GM23248 (cell line): Measurements from ENCODE around the gene BPIFB3. TPM values are rescaled to one million over a fixed set of nuclear protein-coding genes. Genes with fewer than 3 reads are reported as not detected.

Experiments used
- DNase-seq: peaks from one replicate; pipeline ENCODE4 v3.0.0-alpha.2; 2015
- H2AFZ ChIP-seq: fragments of 200-600 bp; sonication (generic); 2 replicates; pipeline ENCODE4 v1.6.1; 2016; ENCODE audit warnings: antibody characterized with exemption
- H3F3A ChIP-seq: fragments of 200-600 bp; sonication (generic); 2 replicates; pipeline ENCODE4 v1.6.1; 2016; ENCODE audit warnings: mild to moderate bottlenecking, antibody characterized with exemption, mixed run types; ENCODE audit not compliant: insufficient read depth
- H3K27ac ChIP-seq: fragments of 200-600 bp; sonication (generic); 2 replicates; pipeline ENCODE4 v1.5.1; 2016; ENCODE audit warnings: mild to moderate bottlenecking
- H3K27me3 ChIP-seq: fragments of 200-600 bp; sonication (generic); replicated peaks from 2 replicates; pipeline ENCODE4 v1.6.1; 2016; ENCODE audit warnings: mild to moderate bottlenecking; ENCODE audit not compliant: insufficient read depth
- H3K36me3 ChIP-seq: fragments of 200-600 bp; sonication (generic); 2 replicates; pipeline ENCODE4 v1.6.1; 2016; ENCODE audit warnings: low read depth, mild to moderate bottlenecking
- H3K4me1 ChIP-seq: fragments of 200-600 bp; sonication (generic); 2 replicates; pipeline ENCODE4 v1.6.1; 2016; ENCODE audit warnings: mild to moderate bottlenecking; ENCODE audit not compliant: insufficient read depth
- H3K4me2 ChIP-seq: fragments of 200-600 bp; sonication (generic); one replicate; pipeline ENCODE4 v1.6.1; 2016; ENCODE audit warnings: mild to moderate bottlenecking; ENCODE audit not compliant: unreplicated experiment
- H3K4me3 ChIP-seq: fragments of 200-600 bp; sonication (generic); 2 replicates; pipeline ENCODE4 v1.5.1; 2016; ENCODE audit warnings: mild to moderate bottlenecking
- H3K79me2 ChIP-seq: fragments of 200-600 bp; sonication (generic); 2 replicates; pipeline ENCODE4 v1.6.1; 2016; ENCODE audit warnings: mild to moderate bottlenecking; ENCODE audit not compliant: insufficient read depth
- H3K9ac ChIP-seq: fragments of 200-600 bp; sonication (generic); 2 replicates; pipeline ENCODE4 v1.6.1; 2016; ENCODE audit warnings: mild to moderate bottlenecking
- H3K9me2 ChIP-seq: fragments of 200-600 bp; sonication (generic); 2 replicates; pipeline ENCODE4 v1.6.1; 2016; ENCODE audit warnings: mixed run types, mild to moderate bottlenecking, moderate library complexity; ENCODE audit not compliant: insufficient read depth
- H3K9me3 ChIP-seq: fragments of 200-600 bp; sonication (generic); one replicate; pipeline ENCODE4 v1.6.1; 2017; ENCODE audit warnings: low read depth
- H4K20me1 ChIP-seq: fragments of 200-600 bp; sonication (generic); 2 replicates; pipeline ENCODE4 v1.6.0; 2016; ENCODE audit not compliant: insufficient read depth
- EZH2 ChIP-seq: fragments of 200-600 bp; sonication (generic); IDR thresholded peaks from 2 replicates; pipeline ENCODE4 v1.6.1; 2018; ENCODE audit warnings: antibody characterized with exemption, mild to moderate bottlenecking; ENCODE audit not compliant: insufficient read depth, poor library complexity, severe bottlenecking
- EZH2phosphoT487 ChIP-seq: fragments of 200-600 bp; sonication (generic); IDR thresholded peaks from 2 replicates; pipeline ENCODE4 v1.6.1; 2018; ENCODE audit warnings: antibody characterized with exemption, moderate library complexity, mild to moderate bottlenecking, low read depth; ENCODE audit not compliant: insufficient read depth
- WGBS, 2 experiments: methylation state at CpG; one replicate each; pipeline ENCODE4 v1.1.6; 2015 to 2017; ENCODE audit warnings: low lambda C conversion rate in 2 of 2, low coverage in 1 of 2; ENCODE audit errors: missing lambda C conversion rate in 2 of 2; 5-methylcytosine and 5-hydroxymethylcytosine counted together
- in situ Hi-C: fragments of 300-500 bp; cut with MboI; formaldehyde crosslinking; loops from 2 replicates; pipeline ENCODE4 v1.15.0; 2020
- polyA plus RNA-seq: library from polyadenylated mRNA; unstranded; fragments of >200 nt; fragmentation: Nextera tagmentation; extraction: Ambion mirVana; gene quantifications from 2 replicates; pipeline ENCODE4 v1.2.1, GENCODE V29; 2016
- total RNA-seq: library from RNA; depleted of rRNA; stranded (reverse); fragments of >200 nt; shearing (Covaris generic); gene quantifications from 2 replicates; pipeline ENCODE4 v1.2.3, GENCODE V29; 2014

BPIFB3 gene
- total and polyA plus RNA-seq, 2 experiments from 2014 or later: not detected

GRCh38 chr20:33068251-33068939 lies 14.7 kb downstream of the BPIFB3 start:
- no peak for DNase-seq
- Histone ChIP-seq H3K27ac (no peak overlapping the region), H3K4me1 (no peaks in the 10 kb centered on the region), H3K9me3 (no peaks in the 10 kb centered on the region), H3K79me2 (no peaks in the 10 kb centered on the region), H3F3A (no peaks in the 10 kb centered on the region), H4K20me1 (no peaks in the 10 kb centered on the region), H3K27me3 (peaks cover 53% of the 10 kb centered on the region), H3K9me2 (no peaks in the 10 kb centered on the region), H2AFZ (no peak overlapping the region), H3K36me3 (no peaks in the 10 kb centered on the region), H3K4me3 (no peak overlapping the region), H3K4me2 (no peak overlapping the region), H3K9ac (no peak overlapping the region)
- no peak for TF ChIP-seq EZH2phosphoT487
- no peak for TF ChIP-seq EZH2
- WGBS, 2 experiments: 33 to 39% methylated on average over 12 of the region's 12 CpGs
- in situ Hi-C loops: no loop called here

DNA sequence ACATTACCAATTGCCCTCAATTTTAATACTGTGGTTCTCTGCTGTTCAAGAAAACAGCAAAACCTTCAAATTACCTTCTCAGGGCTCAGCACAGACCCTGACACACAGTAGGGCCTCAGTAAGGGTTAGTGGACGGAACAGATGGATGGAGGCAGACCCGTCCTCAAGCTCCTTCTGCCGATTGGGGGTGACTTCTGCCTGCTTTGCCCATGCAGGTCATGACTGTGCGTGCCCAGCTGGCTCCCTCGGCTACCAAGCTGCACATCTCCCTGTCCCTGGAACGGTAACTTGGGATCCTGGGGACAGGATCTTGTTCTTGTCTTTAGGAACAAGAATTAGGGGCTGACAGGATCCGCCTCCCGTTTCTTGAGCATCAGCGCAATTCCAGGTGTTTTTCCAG lies 16.0 kb downstream of the BPIFB3 start:
- peaks cover 64% of the 10 kb centered on the region for H3K27me3 ChIP-seq

GRCh38 chr20:33070111-33071053 lies 16.7 kb downstream of the BPIFB3 start:
- Histone ChIP-seq H3K4me1 (no peaks in the 10 kb centered on the region), H3K4me3 (no peak overlapping the region), H3K9ac (no peak overlapping the region), H3K9me2 (no peaks in the 10 kb centered on the region), H3K9me3 (no peaks in the 10 kb centered on the region), H3K4me2 (no peak overlapping the region), H3K79me2 (no peaks in the 10 kb centered on the region), H2AFZ (no peak overlapping the region), H3F3A (no peaks in the 10 kb centered on the region), H3K27me3 (peaks cover 65% of the 10 kb centered on the region), H4K20me1 (no peaks in the 10 kb centered on the region), H3K36me3 (no peaks in the 10 kb centered on the region), H3K27ac (no peak overlapping the region)
- 55 to 56% methylated on average over 19 of the region's 19 CpGs for whole genome bisulfite sequencing, 2 experiments
- no peak for DNase-seq
- TF ChIP-seq EZH2phosphoT487 (no peak), EZH2 (no peak)
- in situ Hi-C loops: no loop called here

More for the DNA sequence above, 16.0 kb downstream of the BPIFB3 start:
- H3K4me3 ChIP-seq: no peak overlapping the region
- WGBS, 2 experiments: 30 to 33% methylated on average over 9 of the region's 9 CpGs
- no peaks in the 10 kb centered on the region for H3K9me3 ChIP-seq
- no peaks in the 10 kb centered on the region for H3K4me1 ChIP-seq
- H4K20me1 ChIP-seq: no peaks in the 10 kb centered on the region
- H3K4me2 ChIP-seq: no peak overlapping the region
- no peaks in the 10 kb centered on the region for H3K9me2 ChIP-seq
- no peak for TF ChIP-seq EZH2phosphoT487
- H3K9ac ChIP-seq: no peak overlapping the region
- in situ Hi-C loops: no loop called here
- H3K27ac ChIP-seq: no peak overlapping the region
- no peaks in the 10 kb centered on the region for H3F3A ChIP-seq
- no peaks in the 10 kb centered on the region for H3K36me3 ChIP-seq
- H3K79me2 ChIP-seq: no peaks in the 10 kb centered on the region
- H2AFZ ChIP-seq: no peak overlapping the region
- no peak for DNase-seq

- Histone ChIP-seq H3K9ac (no peak overlapping the region), H3K4me1 (no peaks in the 10 kb centered on the region), H3K36me3 (no peaks in the 10 kb centered on the region), H4K20me1 (no peaks in the 10 kb centered on the region), H3K9me2 (no peaks in the 10 kb centered on the region), H3K4me2 (no peak overlapping the region), H3K27me3 (peaks cover 72% of the 10 kb centered on the region), H3K4me3 (no peak overlapping the region), H2AFZ (no peak overlapping the region), H3K27ac (no peak overlapping the region), H3K9me3 (no peaks in the 10 kb centered on the region), H3K79me2 (no peaks in the 10 kb centered on the region), H3F3A (no peaks in the 10 kb centered on the region)
- TF ChIP-seq EZH2phosphoT487 (no peak), EZH2 (no peak)
- in situ Hi-C loops: no loop called here
- WGBS, 2 experiments: 51 to 60% methylated on average over 4 to 5 of the region's 5 CpGs
- DNase-seq: no peak
Measured at GRCh38 chr20:33071198-33071597, 17.5 kb downstream of the BPIFB3 start.
